Activated CD8-positive, alpha-beta memory T cell treated with anti-CD3 and anti-CD28 coated beads for 4 hours (primary cell): Measurements from ENCODE around the gene LLGL2.

Experiments used
- DNase-seq, 2 donors: peaks; one replicate each; pipeline ENCODE4 v3.0.0-alpha.2; 2020; ENCODE audit warnings: low read depth in 2 of 2

Gene LLGL2

GRCh38 chr17:75549246-75550138 is 24.0 kb downstream of the LLGL2 start:
- no peak for DNase-seq

- no peak for DNase-seq
Measured at GRCh38 chr17:75550139-75550465, 24.6 kb downstream of the LLGL2 start.

DNA sequence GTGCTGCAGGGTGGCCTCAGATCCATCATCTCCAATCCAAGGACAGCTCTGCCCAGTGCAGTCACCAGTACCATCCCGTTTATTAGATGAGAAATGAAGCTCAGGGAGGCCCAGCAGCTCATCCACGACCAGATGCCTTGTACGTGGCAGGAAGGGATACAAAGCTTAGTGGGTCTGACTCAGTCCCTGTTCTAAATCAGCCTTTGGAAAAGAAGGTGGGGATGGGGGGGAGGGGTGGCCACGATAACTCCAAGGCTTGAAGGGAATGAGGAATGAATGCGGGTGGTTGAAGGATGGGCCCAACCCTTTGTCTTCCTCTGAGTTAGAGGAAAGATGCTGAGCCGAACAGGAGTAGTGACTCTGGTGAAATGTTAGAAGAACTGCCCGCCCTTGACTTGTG is 25.8 kb downstream of the LLGL2 start:
- DNase-seq: no peak

- no peak for DNase-seq
Measured at GRCh38 chr17:75552425-75553294, 27.2 kb downstream of the LLGL2 start.

GRCh38 chr17:75553295-75554110 is 28.0 kb downstream of the LLGL2 start:
- no peak for DNase-seq

DNA sequence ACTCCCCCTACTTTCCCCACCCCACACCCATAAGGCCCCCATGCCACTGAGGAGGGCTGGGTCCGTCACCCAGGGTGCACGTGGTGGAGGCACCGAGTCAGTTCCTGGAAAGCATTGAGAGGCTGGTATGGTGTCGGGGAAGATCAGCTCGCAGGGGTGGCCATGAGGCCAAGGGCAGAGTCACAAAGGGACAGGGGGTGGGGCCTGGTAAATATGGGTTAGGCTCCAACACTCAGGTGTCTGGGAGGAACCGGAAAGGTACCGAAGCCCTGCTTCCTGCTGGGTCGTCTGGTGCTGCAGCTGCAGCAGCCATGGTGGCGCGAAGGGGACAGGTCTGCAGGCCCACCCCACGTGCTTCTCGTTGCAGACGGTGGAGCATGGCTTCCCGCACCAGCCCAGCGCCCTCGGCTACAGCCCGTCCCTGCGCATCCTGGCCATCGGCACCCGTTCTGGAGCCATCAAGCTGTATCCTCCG is 30.2 kb downstream of the LLGL2 start:
- no peak for DNase-seq

DNA sequence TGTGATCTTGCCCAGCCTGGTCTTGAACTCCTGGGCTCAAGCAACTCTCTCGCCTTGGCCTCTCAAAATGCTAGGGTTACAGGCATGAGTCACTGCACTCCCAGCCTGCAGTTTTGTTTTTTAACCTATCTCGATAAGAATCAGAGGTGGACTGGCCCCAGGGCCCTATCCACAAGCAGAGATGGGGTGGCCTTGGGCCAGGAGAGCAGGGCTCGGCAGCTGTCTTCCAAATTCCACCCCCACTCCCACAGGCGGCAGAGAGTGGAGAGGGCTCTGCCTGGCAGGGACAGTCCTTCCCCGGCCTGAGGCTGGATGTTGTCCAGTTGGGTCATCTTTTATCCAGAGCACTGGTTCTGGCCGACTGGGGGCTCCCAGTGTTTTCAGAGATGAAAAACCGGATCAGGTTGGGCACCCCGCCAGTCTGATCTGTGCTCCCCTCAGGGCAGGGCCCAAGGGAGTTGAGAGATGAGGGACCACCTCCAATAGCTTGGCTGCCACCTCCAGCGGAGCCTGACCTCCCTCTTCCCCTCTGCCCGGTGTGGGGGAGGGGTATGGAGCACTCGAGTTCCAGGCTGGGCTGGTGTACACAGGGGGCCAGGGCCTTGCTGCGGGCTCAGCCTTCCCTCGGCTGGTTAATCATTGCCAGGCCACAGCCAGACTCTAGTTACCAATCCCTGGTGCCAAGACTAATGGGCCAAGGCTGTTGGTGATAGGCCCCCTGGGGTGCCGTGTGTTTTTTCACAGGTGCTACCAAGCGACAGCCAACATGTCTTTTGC is 31.8 kb downstream of the LLGL2 start:
- no peak for DNase-seq

- no peak for DNase-seq
Measured at GRCh38 chr17:75557852-75558665, 32.6 kb downstream of the LLGL2 start.

DNA sequence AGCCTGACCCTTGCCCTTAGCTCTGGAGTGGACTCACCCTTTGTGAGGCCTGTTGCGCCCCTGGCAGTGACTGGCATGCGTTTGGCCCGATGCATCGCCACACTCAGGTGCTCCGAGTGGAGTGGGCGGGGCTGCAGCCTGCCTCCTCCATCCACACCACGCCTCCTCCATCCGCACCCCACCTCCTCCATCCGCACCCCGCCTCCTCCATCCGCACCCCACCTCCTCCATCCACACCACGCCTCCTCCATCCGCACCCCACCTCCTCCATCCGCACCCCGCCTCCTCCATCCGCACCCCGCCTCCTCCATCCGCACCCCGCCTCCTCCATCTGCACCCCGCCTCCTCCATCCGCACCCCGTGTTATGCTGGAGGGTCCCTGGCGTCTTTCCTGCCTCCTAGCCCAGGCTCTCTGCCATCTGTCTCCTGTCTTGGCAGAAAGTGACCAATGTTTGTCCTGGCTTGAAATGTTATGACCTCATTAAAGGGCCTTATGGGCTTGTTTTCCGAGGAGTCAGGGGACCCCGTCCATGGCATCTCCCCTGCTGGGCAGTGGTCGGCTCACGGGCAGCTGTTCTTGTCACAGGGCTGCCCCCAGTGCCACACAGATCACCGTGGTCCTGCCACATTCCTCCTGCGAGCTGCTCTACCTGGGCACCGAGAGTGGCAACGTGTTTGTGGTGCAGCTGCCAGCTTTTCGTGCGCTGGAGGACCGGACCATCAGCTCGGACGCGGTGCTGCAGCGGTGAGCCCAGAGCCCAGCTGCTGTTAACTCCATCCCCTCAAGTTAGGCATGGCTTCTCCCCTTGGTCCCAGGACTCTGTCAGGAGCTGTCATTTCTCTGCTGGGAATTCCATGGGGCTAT is 33.4 kb downstream of the LLGL2 start:
- no peak for DNase-seq

- DNase-seq: no peak
Measured at GRCh38 chr17:75559958-75560533, 34.5 kb downstream of the LLGL2 start.

DNA sequence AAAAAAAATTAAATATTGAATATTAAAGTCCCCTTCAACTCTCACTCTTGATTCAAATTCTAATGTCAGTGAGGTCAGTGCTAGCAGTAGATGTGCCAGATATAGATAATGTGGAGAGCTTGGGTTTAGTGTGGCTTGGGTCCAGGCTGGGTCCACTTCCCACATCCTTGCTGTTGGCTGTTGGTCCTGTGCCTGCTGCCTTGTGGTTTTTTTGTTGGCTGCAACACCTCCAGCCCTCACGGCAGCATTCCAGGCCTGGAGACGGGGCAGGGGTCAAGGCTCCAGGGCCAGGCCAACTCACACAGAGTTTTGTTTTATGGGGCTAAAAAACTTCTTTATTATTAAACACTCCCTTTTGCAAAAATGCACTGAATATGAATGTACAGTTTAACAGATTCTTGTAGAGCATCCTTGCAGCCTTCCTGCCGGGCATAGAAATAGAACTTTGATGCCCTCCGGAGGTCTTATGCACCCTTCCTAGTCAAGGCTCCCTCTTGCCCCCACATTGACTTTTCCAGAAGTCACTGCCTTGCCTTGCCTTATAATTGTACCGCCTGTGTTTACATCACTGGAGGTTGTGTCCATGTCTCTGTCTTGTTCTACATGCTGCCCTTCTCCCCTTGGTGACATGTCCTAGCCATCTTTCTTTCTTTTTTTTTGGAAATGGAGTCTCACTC is 36.6 kb downstream of the LLGL2 start:
- no peak for DNase-seq

DNA sequence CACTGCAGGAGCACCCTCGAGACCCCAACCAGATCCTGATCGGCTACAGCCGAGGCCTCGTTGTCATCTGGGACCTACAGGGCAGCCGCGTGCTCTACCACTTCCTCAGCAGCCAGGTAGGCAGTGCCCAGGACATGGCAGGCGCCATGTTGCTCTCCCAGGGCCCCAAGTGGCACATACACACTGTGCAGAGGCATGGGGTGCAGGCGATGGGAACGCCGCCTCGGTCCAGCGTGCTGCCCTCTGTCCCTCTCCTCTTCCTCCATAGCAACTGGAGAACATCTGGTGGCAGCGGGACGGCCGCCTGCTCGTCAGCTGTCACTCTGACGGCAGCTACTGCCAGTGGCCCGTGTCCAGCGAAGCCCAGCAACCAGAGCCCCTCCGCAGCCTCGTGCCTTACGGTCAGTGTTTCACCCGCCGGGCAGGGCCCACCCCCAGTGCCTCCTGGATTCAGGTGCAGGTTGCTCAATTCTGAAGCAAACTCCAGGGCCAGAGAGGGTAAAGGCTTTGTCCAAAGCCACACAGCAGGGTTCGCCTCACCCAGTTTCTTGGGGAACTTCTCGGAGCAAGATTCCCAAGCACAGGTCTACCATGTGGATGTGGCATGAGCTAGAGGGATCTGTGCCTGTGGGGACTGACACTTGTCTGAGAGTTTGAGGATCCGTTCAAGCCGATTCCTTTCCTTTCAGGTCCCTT is 37.7 kb downstream of the LLGL2 start:
- no peak for DNase-seq

- no peak for DNase-seq
Measured at GRCh38 chr17:75564195-75564594, 38.7 kb downstream of the LLGL2 start.

DNA sequence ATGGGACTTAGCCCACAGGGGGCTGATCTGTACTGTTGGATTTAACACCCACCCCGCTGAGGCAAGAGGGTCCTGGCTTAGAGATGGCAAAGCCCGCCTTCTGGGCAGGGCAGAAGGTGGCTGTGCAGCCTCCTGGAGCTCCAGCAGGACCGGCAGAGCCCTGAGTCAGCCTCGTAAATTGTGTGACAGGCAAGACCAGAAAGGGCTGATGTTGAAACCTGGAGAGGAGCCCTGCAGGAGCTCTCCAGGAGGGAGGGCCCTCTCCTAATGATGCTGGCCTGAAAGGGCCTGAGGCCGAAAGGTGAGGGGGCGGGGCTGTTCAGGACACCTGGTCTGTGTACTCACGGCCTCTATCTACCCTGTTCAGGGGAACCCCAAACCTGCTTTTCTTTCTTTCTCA is 39.6 kb downstream of the LLGL2 start:
- no peak for DNase-seq

GRCh38 chr17:75565618-75566017 is 40.1 kb downstream of the LLGL2 start:
- DNase-seq: no peak

DNA sequence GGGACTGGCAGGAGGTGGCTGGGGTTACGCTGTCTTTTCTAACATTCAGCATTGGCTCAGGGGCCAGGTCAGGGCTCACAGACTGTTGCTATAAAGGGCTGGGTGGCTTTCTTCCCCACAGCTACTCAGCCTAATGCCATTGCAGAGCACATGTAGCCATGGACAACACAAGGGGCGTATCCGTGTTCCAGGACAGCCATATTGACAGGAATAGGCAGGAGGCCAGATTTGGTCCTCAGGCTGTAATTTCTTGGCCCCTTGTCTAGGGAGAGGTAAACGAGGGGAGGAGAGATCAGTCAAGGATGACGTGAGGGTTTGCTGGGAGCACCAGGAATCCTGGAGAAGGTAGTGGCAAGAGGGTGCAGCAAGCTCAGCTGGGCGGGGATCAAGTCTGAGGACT is 40.9 kb downstream of the LLGL2 start:
- no peak for DNase-seq

GRCh38 chr17:75566834-75567233 is 41.3 kb downstream of the LLGL2 start:
- no peak for DNase-seq
